WTC11 (cell line): ENCODE data around the gene RAB1B. TPM values are rescaled to one million over a fixed set of nuclear protein-coding genes. Genes with fewer than 3 reads are reported as not detected.

Experiments
- ATAC-seq: fragments of 200-7000 bp; cut with Tn5 transposase; 2 replicates; pipeline ENCODE4 v1.10.0; 2021; ENCODE audit warnings: mild to moderate bottlenecking, moderate library complexity
- CTCF ChIA-PET: fragments of 300-600 bp; sonication (Branson Sonifier 250); formaldehyde crosslinking; loops from one replicate; lab custom pipeline; 2021; ENCODE audit warnings: antibody characterized with exemption; lab: Charles Lee
- POLR2A ChIA-PET: fragments of 350-600 bp; sonication (Branson Sonifier 250); formaldehyde crosslinking; loops from one replicate; lab custom pipeline; 2021; ENCODE audit warnings: antibody characterized with exemption; lab: Charles Lee
- DNase-seq: peaks from one replicate; pipeline ENCODE4 v3.0.0; 2021; ENCODE audit warnings: low spot score
- H3K27ac Mint-ChIP-seq: 2 replicates; pipeline ENCODE4 v1.8.0; 2021; ENCODE audit warnings: mixed read lengths
- H3K27me3 Mint-ChIP-seq: 2 replicates; pipeline ENCODE4 v1.8.0; 2021; ENCODE audit warnings: low read depth, mild to moderate bottlenecking, moderate library complexity, mixed read lengths
- H3K36me3 Mint-ChIP-seq: 2 replicates; pipeline ENCODE4 v1.8.0; 2021; ENCODE audit warnings: mixed read lengths
- H3K4me1 Mint-ChIP-seq: 2 replicates; pipeline ENCODE4 v1.8.0; 2022; ENCODE audit warnings: mixed read lengths
- H3K4me3 Mint-ChIP-seq: 2 replicates; pipeline ENCODE4 v1.8.0; 2021; ENCODE audit warnings: mild to moderate bottlenecking, moderate library complexity, mixed read lengths
- H3K9me3 Mint-ChIP-seq: 2 replicates; pipeline ENCODE4 v1.8.0; 2021; ENCODE audit warnings: mixed read lengths
- ATF2 ChIP-seq: sonication (generic); formaldehyde crosslinking; IDR thresholded peaks from 2 replicates; pipeline ENCODE4 v1.8.1; 2022; ENCODE audit warnings: low read depth, missing genetic modification reagents, borderline replicate concordance
- CREB1 ChIP-seq: sonication (generic); formaldehyde crosslinking; IDR thresholded peaks from 2 replicates; pipeline ENCODE4 v1.8.0; 2023; ENCODE audit warnings: mild to moderate bottlenecking, missing genetic modification reagents
- HMGA2 ChIP-seq: fragments of 250-450 bp; sonication (Bioruptor Pico); IDR thresholded peaks from 2 replicates; pipeline ENCODE4 v1.4.0; 2021; ENCODE audit warnings: mild to moderate bottlenecking, moderate library complexity
- MYBL2 ChIP-seq: sonication (generic); formaldehyde crosslinking; IDR thresholded peaks from 2 replicates; pipeline ENCODE4 v1.8.1; 2023; ENCODE audit warnings: mild to moderate bottlenecking, moderate library complexity, missing genetic modification reagents
- SMAD3 ChIP-seq: sonication (generic); formaldehyde crosslinking; IDR thresholded peaks from 2 replicates; pipeline ENCODE4 v1.8.0; 2022; ENCODE audit warnings: missing genetic modification reagents, mild to moderate bottlenecking, borderline replicate concordance
- TEAD4 ChIP-seq: sonication (generic); formaldehyde crosslinking; IDR thresholded peaks from 2 replicates; pipeline ENCODE4 v1.8.0; 2022; ENCODE audit warnings: mild to moderate bottlenecking, missing genetic modification reagents
- ZBTB21 ChIP-seq: sonication (generic); formaldehyde crosslinking; IDR thresholded peaks from 2 replicates; pipeline ENCODE4 v1.8.1; 2023; ENCODE audit warnings: mild to moderate bottlenecking, missing genetic modification reagents, borderline replicate concordance
- ZNF232 ChIP-seq: sonication (generic); formaldehyde crosslinking; IDR thresholded peaks from 2 replicates; pipeline ENCODE4 v1.8.0; 2022; ENCODE audit warnings: mild to moderate bottlenecking, missing genetic modification reagents
- ZNF317 ChIP-seq: sonication (generic); formaldehyde crosslinking; IDR thresholded peaks from 2 replicates; pipeline ENCODE4 v1.8.1; 2023; ENCODE audit warnings: low read depth, mild to moderate bottlenecking, moderate library complexity, missing genetic modification reagents, borderline replicate concordance
- total RNA-seq: library from RNA; stranded (reverse); gene quantifications from 3 replicates; pipeline ENCODE4 v1.2.3, GENCODE V29; 2021
- TF ChIP-seq, protein P1 (sequence below): fragments of 250-450 bp; sonication (Bioruptor Pico); IDR thresholded peaks from 2 replicates; pipeline ENCODE4 v2.1.2; 2022; ENCODE audit warnings: mild to moderate bottlenecking, moderate library complexity
- TF ChIP-seq, protein P2 (sequence below): sonication (generic); formaldehyde crosslinking; IDR thresholded peaks from 2 replicates; pipeline ENCODE4 v1.8.0; 2022; ENCODE audit warnings: mild to moderate bottlenecking, missing genetic modification reagents
- TF ChIP-seq, protein P3 (sequence below): sonication (generic); formaldehyde crosslinking; IDR thresholded peaks from 2 replicates; pipeline ENCODE4 v1.8.1; 2022; ENCODE audit warnings: mild to moderate bottlenecking, missing genetic modification reagents, moderate library complexity, borderline replicate concordance
- TF ChIP-seq, protein P4 (sequence below): fragments of 250-450 bp; sonication (Bioruptor Pico); IDR thresholded peaks from 2 replicates; pipeline ENCODE4 v1.9.0; 2021; ENCODE audit warnings: mild to moderate bottlenecking

RAB1B gene
- total RNA-seq, 1 experiment from 2014 or later: 125 TPM

DNA sequence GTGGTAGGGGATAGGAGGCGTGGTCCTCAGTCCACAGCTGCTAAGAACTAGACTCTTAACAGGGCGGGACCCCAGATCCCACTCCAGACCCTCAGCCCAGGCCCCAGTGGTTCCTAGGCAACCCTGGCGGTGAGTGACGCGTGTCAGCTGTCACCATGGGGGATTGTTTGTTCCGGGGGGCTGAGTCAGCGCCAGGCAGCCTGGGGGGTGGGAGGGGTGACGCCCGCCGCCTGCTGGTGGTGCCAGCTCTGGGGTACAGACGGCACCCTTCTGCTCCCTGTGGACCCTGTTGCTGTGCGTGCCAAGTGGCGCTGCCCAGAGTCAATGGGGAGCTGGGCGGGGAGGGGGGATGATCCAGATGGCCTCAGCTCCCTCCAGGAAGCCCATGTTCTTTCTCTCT lies 12.0 kb downstream of the RAB1B start:
- ATAC-seq: no peak
- POLR2A ChIA-PET: interaction anchor here (0.8 to 1.3 kb wide), 3 partner anchors 10 to 13 kb away, joined by 3 to 5 read pairs (median 5); partner anchors contain the start of gene RAB1B
- H3K4me3 Mint-ChIP-seq: no peak overlapping the region

GRCh38 chr11:66281001-66281400 lies 12.6 kb downstream of the RAB1B start:
- POLR2A ChIA-PET: interaction anchor here (0.7 to 1.3 kb wide), 3 partner anchors 10 to 13 kb away, joined by 3 to 5 read pairs (median 5); partner anchors contain the start of genes RAB1B and TMEM151A
- no peak overlapping the region for H3K27ac Mint-ChIP-seq
- TF ChIP-seq, protein P1, sequence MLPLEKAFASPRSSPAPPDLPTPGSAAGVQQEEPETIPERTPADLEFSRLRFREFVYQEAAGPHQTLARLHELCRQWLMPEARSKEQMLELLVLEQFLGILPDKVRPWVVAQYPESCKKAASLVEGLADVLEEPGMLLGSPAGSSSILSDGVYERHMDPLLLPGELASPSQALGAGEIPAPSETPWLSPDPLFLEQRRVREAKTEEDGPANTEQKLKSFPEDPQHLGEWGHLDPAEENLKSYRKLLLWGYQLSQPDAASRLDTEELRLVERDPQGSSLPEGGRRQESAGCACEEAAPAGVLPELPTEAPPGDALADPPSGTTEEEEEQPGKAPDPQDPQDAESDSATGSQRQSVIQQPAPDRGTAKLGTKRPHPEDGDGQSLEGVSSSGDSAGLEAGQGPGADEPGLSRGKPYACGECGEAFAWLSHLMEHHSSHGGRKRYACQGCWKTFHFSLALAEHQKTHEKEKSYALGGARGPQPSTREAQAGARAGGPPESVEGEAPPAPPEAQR (CRISPR knock-in tag): no peak
- TF ChIP-seq ZBTB21: no peak
- TF ChIP-seq, protein P2, sequence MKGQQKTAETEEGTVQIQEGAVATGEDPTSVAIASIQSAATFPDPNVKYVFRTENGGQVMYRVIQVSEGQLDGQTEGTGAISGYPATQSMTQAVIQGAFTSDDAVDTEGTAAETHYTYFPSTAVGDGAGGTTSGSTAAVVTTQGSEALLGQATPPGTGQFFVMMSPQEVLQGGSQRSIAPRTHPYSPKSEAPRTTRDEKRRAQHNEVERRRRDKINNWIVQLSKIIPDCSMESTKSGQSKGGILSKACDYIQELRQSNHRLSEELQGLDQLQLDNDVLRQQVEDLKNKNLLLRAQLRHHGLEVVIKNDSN (CRISPR knock-in tag): no peak
- TF ChIP-seq TEAD4: no peak
- TF ChIP-seq ZNF317 (CRISPR knock-in tag): no peak
- TF ChIP-seq, all 79 proteins: peak for 0
- H3K4me3 Mint-ChIP-seq: no peak overlapping the region
- no peaks in the 10 kb centered on the region for H3K9me3 Mint-ChIP-seq
- H3K36me3 Mint-ChIP-seq: 0 out of 2 replicates have a peak, but pooled peaks cover under 1% of the 10 kb centered on the region
- peaks cover 24% of the 10 kb centered on the region for H3K4me1 Mint-ChIP-seq
- DNase-seq (no peak), ATAC-seq (no peak)
- CTCF ChIA-PET: interaction anchor here (1.0 to 3.5 kb wide), 6 partner anchors 9 to 58 kb away, joined by 3 to 36 read pairs (median 12); partner anchors contain the start of genes RAB1B, RIN1 and YIF1A
- peaks cover 22% of the 10 kb centered on the region for H3K27me3 Mint-ChIP-seq

More for the DNA sequence above, 12.0 kb downstream of the RAB1B start:
- no peak for DNase-seq
- H3K27me3 Mint-ChIP-seq: peaks cover 22% of the 10 kb centered on the region
- peaks cover 24% of the 10 kb centered on the region for H3K4me1 Mint-ChIP-seq
- no peaks in the 10 kb centered on the region for H3K9me3 Mint-ChIP-seq
- peaks cover 2% of the 10 kb centered on the region; the same call in 1 of the 2 replicates for H3K36me3 Mint-ChIP-seq
- H3K27ac Mint-ChIP-seq: no peak overlapping the region
- TF ChIP-seq MYBL2 (CRISPR knock-in tag) (no peak), ZNF232 (CRISPR knock-in tag) (no peak), CREB1 (CRISPR knock-in tag) (no peak), SMAD3 (CRISPR knock-in tag) (no peak), ATF2 (CRISPR knock-in tag) (no peak), HMGA2 (CRISPR knock-in tag) (no peak)
- TF ChIP-seq, protein P3, sequence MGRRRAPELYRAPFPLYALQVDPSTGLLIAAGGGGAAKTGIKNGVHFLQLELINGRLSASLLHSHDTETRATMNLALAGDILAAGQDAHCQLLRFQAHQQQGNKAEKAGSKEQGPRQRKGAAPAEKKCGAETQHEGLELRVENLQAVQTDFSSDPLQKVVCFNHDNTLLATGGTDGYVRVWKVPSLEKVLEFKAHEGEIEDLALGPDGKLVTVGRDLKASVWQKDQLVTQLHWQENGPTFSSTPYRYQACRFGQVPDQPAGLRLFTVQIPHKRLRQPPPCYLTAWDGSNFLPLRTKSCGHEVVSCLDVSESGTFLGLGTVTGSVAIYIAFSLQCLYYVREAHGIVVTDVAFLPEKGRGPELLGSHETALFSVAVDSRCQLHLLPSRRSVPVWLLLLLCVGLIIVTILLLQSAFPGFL (CRISPR knock-in tag): no peak
- TF ChIP-seq, protein P4, sequence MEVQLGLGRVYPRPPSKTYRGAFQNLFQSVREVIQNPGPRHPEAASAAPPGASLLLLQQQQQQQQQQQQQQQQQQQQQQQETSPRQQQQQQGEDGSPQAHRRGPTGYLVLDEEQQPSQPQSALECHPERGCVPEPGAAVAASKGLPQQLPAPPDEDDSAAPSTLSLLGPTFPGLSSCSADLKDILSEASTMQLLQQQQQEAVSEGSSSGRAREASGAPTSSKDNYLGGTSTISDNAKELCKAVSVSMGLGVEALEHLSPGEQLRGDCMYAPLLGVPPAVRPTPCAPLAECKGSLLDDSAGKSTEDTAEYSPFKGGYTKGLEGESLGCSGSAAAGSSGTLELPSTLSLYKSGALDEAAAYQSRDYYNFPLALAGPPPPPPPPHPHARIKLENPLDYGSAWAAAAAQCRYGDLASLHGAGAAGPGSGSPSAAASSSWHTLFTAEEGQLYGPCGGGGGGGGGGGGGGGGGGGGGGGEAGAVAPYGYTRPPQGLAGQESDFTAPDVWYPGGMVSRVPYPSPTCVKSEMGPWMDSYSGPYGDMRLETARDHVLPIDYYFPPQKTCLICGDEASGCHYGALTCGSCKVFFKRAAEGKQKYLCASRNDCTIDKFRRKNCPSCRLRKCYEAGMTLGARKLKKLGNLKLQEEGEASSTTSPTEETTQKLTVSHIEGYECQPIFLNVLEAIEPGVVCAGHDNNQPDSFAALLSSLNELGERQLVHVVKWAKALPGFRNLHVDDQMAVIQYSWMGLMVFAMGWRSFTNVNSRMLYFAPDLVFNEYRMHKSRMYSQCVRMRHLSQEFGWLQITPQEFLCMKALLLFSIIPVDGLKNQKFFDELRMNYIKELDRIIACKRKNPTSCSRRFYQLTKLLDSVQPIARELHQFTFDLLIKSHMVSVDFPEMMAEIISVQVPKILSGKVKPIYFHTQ (CRISPR knock-in tag): no peak
- CTCF ChIA-PET: interaction anchor here (1.0 to 3.5 kb wide), 6 partner anchors 9 to 58 kb away, joined by 3 to 36 read pairs (median 12); partner anchors contain the start of genes RAB1B, RIN1 and YIF1A
